GM21447 (cell line): ENCODE results near the gene ARF6.
"Not testable (repeated sequence)": the region's sequence is repeated elsewhere in the genome, so short reads cannot be mapped to it uniquely, and the experiment has no call there.

Experiments used
- ATAC-seq: cut with Tn5 transposase; IDR thresholded peaks from one replicate; pipeline ENCODE4 v1.9.1; 2021; ENCODE audit not compliant: unreplicated experiment

ARF6 gene

GRCh38 chr14:49892636-49893308 is at the start of gene ARF6:
Gene ARF6, plus strand, starts transcription at chr14:49893082. Its CDS starts 655 bp downstream, at chr14:49893737.
- ATAC-seq: peak; percentile 67

GRCh38 chr14:49849213-49849847 is 43.6 kb upstream of the ARF6 start:
- ATAC-seq: no peak

GRCh38 chr14:49851813-49852212 is 41.1 kb upstream of the ARF6 start:
- no peak for ATAC-seq

GRCh38 chr14:49852301-49853157 is 40.4 kb upstream of the ARF6 start, which contains the start of gene NEMF:
Gene NEMF, minus strand, starts transcription at chr14:49852788. Its CDS starts 35 bp downstream, at chr14:49852753.
- ATAC-seq: peak; percentile 72

- ATAC-seq: peak; percentile 5
Measured at GRCh38 chr14:49853158-49853477, 39.8 kb upstream of the ARF6 start.

GRCh38 chr14:49853572-49854375 is 39.1 kb upstream of the ARF6 start:
- ATAC-seq: peak; percentile 49

- ATAC-seq: no peak
Measured at GRCh38 chr14:49857427-49858003, 35.4 kb upstream of the ARF6 start.

GRCh38 chr14:49858383-49858782 is 34.5 kb upstream of the ARF6 start:
- no peak for ATAC-seq

GRCh38 chr14:49860988-49861698 is 31.7 kb upstream of the ARF6 start:
- no peak for ATAC-seq

GRCh38 chr14:49861699-49862088 is 31.2 kb upstream of the ARF6 start:
- no peak for ATAC-seq

GRCh38 chr14:49862089-49862673 is 30.7 kb upstream of the ARF6 start:
- peak; percentile 13 for ATAC-seq

GRCh38 chr14:49863487-49864281 is 29.2 kb upstream of the ARF6 start:
- ATAC-seq: no peak

GRCh38 chr14:49865431-49865859 is 27.4 kb upstream of the ARF6 start:
- no peak for ATAC-seq

- ATAC-seq: peak; percentile 86
Measured at GRCh38 chr14:49867831-49868719, 24.8 kb upstream of the ARF6 start.

- ATAC-seq: no peak
Measured at GRCh38 chr14:49868720-49869114, 24.2 kb upstream of the ARF6 start.

- ATAC-seq: no peak
Measured at GRCh38 chr14:49870908-49871307, 22.0 kb upstream of the ARF6 start.

GRCh38 chr14:49873548-49873947 is 19.3 kb upstream of the ARF6 start:
- ATAC-seq: not testable (repeated sequence)
